GF-D8 (cell line): ENCODE measurements around the gene CCDC47.

Experiments used
- DNase-seq: peaks from one replicate; lab custom pipeline; 2025; lab: John Stamatoyannopoulos, UW

The CCDC47 gene

DNA sequence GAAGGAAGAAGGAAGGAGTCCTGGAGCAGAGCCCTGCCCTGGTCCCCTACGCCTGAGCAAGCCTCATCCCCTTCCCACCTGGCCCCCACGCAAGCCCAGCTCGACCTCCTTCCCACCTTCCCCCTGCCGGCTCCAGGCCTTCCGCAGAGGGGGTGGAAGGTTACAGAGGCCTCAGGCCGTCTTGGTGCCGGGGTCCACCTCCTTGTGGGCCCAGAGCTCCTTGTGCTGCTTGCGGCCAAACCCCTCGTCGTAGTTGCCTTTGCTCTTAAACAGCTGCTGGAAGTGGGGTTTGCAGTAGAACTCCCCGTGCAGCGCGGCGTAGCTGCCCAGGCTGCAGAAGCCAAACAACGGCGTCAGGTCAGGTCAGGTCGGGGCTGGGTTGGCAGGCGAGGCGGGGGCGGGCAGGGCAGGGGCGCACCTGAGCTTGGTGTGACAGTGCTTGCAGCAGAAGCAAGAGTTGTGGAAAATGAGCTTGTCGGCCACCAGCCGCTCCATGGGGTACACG is 75.0 kb downstream of the CCDC47 start:
- no peak for DNase-seq

DNA sequence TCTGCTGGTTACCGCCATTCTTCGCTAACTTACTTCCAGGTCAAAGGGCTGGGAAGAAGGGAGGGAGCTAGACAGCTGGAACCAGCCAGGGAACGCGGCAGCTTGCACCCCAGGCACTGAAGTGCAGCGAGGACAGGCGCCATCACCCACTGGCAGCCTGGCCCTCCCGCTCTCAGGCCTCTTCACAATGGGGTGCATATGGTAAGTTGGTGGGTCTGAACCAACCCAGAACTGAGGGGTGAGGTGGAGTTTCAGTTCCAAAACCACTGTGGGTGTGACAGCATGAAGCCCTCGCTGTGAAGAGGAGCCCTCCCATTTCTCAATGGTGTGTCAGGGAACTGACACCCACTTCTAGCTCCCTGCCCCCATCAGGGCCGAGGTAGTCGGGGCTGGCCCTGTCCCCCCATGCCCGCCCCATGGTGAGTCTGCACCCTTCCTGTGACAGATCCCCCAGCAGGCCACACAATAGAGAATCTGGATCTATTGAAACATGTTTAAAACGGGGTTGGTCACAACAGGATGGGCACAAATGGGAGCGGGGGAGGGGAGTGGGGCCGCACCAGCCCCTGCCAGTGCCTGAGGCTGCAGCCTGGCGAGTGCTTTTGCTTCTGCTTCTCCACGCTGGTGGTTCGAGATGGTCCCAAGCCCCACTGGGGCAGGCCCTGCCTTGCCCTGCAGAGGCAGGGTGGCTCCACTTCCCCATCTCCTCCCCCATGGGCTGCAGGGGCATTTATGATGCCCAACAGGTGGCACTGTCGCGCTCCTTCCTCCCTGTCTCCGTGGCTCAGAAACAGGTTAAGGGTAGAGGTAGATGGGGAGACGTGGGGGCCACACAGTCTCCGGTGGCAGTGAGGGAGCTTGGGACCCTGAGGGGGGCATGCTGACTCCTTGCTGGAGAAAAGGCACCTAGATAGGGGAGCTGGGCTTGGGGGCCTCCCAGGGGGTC is 75.8 kb downstream of the CCDC47 start:
- DNase-seq = peak; percentile 38

DNA sequence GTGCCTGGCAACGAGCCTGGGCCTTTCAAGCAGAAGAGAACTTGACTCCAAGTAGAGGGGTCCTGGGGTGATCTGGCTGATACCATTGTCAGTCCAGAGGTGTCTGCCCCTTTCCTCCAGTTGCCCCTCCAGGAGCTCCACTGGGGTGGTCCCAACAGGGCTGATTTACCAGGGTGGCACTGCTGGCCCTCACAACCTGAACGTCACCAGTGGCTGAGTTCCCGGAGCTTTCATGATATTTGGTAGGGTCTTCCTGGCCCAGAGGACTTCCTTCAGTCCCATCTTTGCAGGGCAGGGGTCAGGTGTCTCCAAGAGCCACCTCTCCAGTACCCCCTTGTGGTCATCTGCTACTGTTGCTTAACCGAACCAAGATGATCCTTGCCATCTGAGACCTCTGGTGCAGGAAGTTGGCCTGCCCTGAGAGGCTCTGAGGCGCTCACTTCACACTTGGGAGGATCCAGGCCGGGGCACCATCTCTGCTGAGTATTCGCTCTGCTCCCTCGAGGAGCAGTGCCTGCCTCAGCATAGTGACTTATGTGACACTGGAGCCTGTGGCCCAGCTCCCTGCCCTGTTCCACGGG is 76.9 kb downstream of the CCDC47 start:
- peak; percentile 18 for DNase-seq

DNA sequence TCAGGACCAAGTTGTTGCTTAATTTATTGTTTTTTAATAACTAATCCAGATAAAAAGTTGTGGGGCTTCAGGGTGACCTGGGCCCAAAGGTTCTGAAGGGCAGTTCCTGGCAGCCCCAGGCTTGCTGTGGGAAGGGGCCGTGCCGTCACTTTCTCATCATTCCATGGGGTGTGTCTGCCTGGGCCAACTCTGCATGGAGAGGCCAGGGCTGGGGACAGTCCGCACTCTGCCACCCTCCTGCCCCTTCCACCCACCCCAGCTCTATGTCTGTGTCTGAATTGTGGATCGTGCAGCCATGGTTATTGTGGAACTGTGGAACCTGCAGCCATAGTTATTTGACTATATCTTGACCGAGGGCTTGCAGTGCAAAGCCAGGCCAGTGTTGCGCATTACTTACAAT is 77.5 kb downstream of the CCDC47 start:
- DNase-seq = no peak
